ENCODE results near the gene RNASE12. TPM values are rescaled to one million over a fixed set of nuclear protein-coding genes. Genes with fewer than 3 reads are reported as not detected.

The RNASE12 gene
- total RNA-seq, 1 experiment from 2014 or later: not detected

DNA sequence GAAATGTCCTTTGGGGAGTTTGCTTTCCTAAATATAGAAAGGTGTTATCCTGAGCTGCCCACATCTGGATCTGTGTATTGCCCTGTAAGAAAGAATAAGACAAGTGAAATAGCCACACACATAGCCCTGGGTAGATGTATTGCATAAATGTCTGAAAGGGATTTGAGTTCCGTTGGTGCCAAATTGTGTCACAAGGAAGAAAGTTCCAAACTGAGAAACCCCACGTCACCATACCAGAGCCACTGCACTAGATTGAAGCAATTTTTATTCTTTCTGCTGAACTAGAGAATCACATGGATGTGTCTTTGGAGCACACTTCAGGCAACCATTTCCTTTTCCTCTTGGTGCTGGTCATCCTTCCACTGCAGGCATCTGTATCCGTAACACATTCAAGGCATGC, 35.3 kb downstream of the RNASE12 start:
- Histone ChIP-seq H3K79me2 (ENCODE audit: insufficient read depth, low read length) (no peaks in the 10 kb centered on the region), H3K4me2 (ENCODE audit: low read length) (no peak overlapping the region), H4K20me1 (ENCODE audit: insufficient read depth) (no peaks in the 10 kb centered on the region), H3K36me3 (ENCODE audit: control insufficient read depth in 1 of 2, insufficient read depth in 2 of 2, low read length in 2 of 2) (no peaks in the 10 kb centered on the region), H3K4me1 (ENCODE audit: control insufficient read depth in 1 of 2, insufficient read depth in 2 of 2, low read length in 2 of 2) (no peaks in the 10 kb centered on the region), H3K27ac (ENCODE audit: low read depth, low read length) (no peak overlapping the region), H3K9me3 (ENCODE audit: control insufficient read depth in 1 of 2, insufficient read depth in 1 of 2, low read depth in 1 of 2, low read length in 2 of 2) (no peaks in the 10 kb centered on the region), H3K27me3 (ENCODE audit: insufficient read depth, low read length) (no peaks in the 10 kb centered on the region), H3K9ac (ENCODE audit: low read length) (no peak overlapping the region), H3K4me3 (replicated peaks in 1 of 2; ENCODE audit: low read depth in 1 of 2, low read length in 2 of 2) (no peak overlapping the region), H2AFZ (ENCODE audit: low read depth, low read length, poor library complexity, severe bottlenecking) (no peak overlapping the region), H3K9me2 (ENCODE audit: insufficient read depth) (no peaks in the 10 kb centered on the region)
- BruUV-seq (replicated peaks): no TSS peak
- intact Hi-C loops (cut with micrococcal nuclease): no loop called here
- ChIA-PET RAD21 (ENCODE audit: low non-redundant PET in 1 of 2, low total read pairs in 2 of 2, uncharacterized antibody in 2 of 2, unreplicated experiment in 2 of 2) (no interaction called here), POLR2A (no interaction called here), CTCF (no interaction called here)
- TF ChIP-seq, protein P1, sequence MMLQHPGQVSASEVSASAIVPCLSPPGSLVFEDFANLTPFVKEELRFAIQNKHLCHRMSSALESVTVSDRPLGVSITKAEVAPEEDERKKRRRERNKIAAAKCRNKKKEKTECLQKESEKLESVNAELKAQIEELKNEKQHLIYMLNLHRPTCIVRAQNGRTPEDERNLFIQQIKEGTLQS (IDR thresholded peaks at IDR 0.05): no peak
- ATAC-seq (no peak), DNase-seq (ENCODE audit: low read depth, low spot score) (no peak)

DNA sequence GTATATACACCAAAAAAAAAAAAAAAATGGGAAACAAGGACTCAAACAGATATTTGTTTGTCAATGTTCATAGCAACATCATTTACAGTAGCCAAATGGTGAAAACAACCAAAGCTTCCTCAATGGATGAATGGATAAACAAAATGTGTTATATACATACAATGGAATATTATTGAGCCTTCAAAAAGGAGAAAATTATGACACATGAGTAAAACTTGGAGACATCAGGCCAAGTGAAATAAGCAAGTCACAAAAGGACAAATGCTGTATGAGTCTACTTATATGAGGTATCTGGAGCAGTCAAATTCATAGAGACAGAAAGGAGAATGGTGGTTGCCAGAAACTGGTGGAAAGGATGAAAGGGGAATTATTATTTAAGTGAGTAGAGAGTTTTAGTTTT, 38.2 kb downstream of the RNASE12 start:
- H3K36me3 ChIP-seq (ENCODE audit: control insufficient read depth in 1 of 2, insufficient read depth in 2 of 2, low read length in 2 of 2): no peaks in the 10 kb centered on the region
- H3K4me2 ChIP-seq (ENCODE audit: low read length): no peak overlapping the region
- POLR2A ChIA-PET: no interaction called here
- H3K9me2 ChIP-seq (ENCODE audit: insufficient read depth): no peaks in the 10 kb centered on the region
- no peak overlapping the region for H3K9ac ChIP-seq (ENCODE audit: low read length)
- BruUV-seq (replicated peaks): no TSS peak
- no peak for DNase-seq (ENCODE audit: low read depth, low spot score)
- CTCF ChIA-PET: no interaction called here
- H3K27ac ChIP-seq (ENCODE audit: low read depth, low read length): no peak overlapping the region
- RAD21 ChIA-PET (ENCODE audit: low non-redundant PET in 1 of 2, low total read pairs in 2 of 2, uncharacterized antibody in 2 of 2, unreplicated experiment in 2 of 2): no interaction called here
- H3K4me3 ChIP-seq (replicated peaks in 1 of 2; ENCODE audit: low read depth in 1 of 2, low read length in 2 of 2): no peak overlapping the region
- no peaks in the 10 kb centered on the region for H4K20me1 ChIP-seq (ENCODE audit: insufficient read depth)
- TF ChIP-seq CBX3 (IDR thresholded peaks at IDR 0.05; ENCODE audit: low read depth) (no peak), EZH2phosphoT487 (IDR thresholded peaks at IDR 0.05; ENCODE audit: borderline replicate concordance) (no peak), ZFX (IDR thresholded peaks at IDR 0.05) (no peak), POLR2AphosphoS5 (IDR thresholded peaks at IDR 0.05; ENCODE audit: low read depth, low read length) (no peak), FOSL1 (IDR thresholded peaks at IDR 0.05; ENCODE audit: low read depth) (no peak), SIN3A (IDR thresholded peaks at IDR 0.05; ENCODE audit: low read depth) (no peak), SP1 (IDR thresholded peaks at IDR 0.05; ENCODE audit: low read depth) (no peak), EGR1 (IDR thresholded peaks at IDR 0.05; ENCODE audit: low read depth) (no peak), ZNF274 (IDR thresholded peaks at IDR 0.05; ENCODE audit: low read depth, low read length) (no peak), POLR2A (IDR thresholded peaks at IDR 0.05; ENCODE audit: borderline replicate concordance, extremely low read depth, insufficient read depth, insufficient read length) (no peak), SRF (IDR thresholded peaks at IDR 0.05; ENCODE audit: low read depth) (no peak)
- TF ChIP-seq, protein P2, sequence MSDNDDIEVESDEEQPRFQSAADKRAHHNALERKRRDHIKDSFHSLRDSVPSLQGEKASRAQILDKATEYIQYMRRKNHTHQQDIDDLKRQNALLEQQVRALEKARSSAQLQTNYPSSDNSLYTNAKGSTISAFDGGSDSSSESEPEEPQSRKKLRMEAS (IDR thresholded peaks at IDR 0.05): no peak
- TF ChIP-seq, protein P3, sequence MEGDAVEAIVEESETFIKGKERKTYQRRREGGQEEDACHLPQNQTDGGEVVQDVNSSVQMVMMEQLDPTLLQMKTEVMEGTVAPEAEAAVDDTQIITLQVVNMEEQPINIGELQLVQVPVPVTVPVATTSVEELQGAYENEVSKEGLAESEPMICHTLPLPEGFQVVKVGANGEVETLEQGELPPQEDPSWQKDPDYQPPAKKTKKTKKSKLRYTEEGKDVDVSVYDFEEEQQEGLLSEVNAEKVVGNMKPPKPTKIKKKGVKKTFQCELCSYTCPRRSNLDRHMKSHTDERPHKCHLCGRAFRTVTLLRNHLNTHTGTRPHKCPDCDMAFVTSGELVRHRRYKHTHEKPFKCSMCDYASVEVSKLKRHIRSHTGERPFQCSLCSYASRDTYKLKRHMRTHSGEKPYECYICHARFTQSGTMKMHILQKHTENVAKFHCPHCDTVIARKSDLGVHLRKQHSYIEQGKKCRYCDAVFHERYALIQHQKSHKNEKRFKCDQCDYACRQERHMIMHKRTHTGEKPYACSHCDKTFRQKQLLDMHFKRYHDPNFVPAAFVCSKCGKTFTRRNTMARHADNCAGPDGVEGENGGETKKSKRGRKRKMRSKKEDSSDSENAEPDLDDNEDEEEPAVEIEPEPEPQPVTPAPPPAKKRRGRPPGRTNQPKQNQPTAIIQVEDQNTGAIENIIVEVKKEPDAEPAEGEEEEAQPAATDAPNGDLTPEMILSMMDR (IDR thresholded peaks at IDR 0.05 in 2 of 3, conservative IDR thresholded peaks at IDR 0.05 in 1 of 3; ENCODE audit: borderline replicate concordance in 1 of 3, insufficient read depth in 1 of 3, low read depth in 2 of 3, low read length in 2 of 3): no peak
- TF ChIP-seq, protein P4, sequence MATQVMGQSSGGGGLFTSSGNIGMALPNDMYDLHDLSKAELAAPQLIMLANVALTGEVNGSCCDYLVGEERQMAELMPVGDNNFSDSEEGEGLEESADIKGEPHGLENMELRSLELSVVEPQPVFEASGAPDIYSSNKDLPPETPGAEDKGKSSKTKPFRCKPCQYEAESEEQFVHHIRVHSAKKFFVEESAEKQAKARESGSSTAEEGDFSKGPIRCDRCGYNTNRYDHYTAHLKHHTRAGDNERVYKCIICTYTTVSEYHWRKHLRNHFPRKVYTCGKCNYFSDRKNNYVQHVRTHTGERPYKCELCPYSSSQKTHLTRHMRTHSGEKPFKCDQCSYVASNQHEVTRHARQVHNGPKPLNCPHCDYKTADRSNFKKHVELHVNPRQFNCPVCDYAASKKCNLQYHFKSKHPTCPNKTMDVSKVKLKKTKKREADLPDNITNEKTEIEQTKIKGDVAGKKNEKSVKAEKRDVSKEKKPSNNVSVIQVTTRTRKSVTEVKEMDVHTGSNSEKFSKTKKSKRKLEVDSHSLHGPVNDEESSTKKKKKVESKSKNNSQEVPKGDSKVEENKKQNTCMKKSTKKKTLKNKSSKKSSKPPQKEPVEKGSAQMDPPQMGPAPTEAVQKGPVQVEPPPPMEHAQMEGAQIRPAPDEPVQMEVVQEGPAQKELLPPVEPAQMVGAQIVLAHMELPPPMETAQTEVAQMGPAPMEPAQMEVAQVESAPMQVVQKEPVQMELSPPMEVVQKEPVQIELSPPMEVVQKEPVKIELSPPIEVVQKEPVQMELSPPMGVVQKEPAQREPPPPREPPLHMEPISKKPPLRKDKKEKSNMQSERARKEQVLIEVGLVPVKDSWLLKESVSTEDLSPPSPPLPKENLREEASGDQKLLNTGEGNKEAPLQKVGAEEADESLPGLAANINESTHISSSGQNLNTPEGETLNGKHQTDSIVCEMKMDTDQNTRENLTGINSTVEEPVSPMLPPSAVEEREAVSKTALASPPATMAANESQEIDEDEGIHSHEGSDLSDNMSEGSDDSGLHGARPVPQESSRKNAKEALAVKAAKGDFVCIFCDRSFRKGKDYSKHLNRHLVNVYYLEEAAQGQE (IDR thresholded peaks at IDR 0.05; ENCODE audit: low read depth): no peak
- intact Hi-C loops (cut with micrococcal nuclease): no loop called here
- ATAC-seq: no peak
- no peaks in the 10 kb centered on the region for H3K9me3 ChIP-seq (ENCODE audit: control insufficient read depth in 1 of 2, insufficient read depth in 1 of 2, low read depth in 1 of 2, low read length in 2 of 2)
- no peaks in the 10 kb centered on the region for H3K79me2 ChIP-seq (ENCODE audit: insufficient read depth, low read length)
- no peaks in the 10 kb centered on the region for H3K27me3 ChIP-seq (ENCODE audit: insufficient read depth, low read length)
- no peak overlapping the region for H2AFZ ChIP-seq (ENCODE audit: low read depth, low read length, poor library complexity, severe bottlenecking)
- H3K4me1 ChIP-seq (ENCODE audit: control insufficient read depth in 1 of 2, insufficient read depth in 2 of 2, low read length in 2 of 2): no peaks in the 10 kb centered on the region

All from HCT116 (cell line).